DMS153 (cell line): ENCODE results near the gene BIVM.

Experiments
- DNase-seq: peaks from one replicate; lab custom pipeline; 2025; lab: John Stamatoyannopoulos, UW

The BIVM gene

DNA sequence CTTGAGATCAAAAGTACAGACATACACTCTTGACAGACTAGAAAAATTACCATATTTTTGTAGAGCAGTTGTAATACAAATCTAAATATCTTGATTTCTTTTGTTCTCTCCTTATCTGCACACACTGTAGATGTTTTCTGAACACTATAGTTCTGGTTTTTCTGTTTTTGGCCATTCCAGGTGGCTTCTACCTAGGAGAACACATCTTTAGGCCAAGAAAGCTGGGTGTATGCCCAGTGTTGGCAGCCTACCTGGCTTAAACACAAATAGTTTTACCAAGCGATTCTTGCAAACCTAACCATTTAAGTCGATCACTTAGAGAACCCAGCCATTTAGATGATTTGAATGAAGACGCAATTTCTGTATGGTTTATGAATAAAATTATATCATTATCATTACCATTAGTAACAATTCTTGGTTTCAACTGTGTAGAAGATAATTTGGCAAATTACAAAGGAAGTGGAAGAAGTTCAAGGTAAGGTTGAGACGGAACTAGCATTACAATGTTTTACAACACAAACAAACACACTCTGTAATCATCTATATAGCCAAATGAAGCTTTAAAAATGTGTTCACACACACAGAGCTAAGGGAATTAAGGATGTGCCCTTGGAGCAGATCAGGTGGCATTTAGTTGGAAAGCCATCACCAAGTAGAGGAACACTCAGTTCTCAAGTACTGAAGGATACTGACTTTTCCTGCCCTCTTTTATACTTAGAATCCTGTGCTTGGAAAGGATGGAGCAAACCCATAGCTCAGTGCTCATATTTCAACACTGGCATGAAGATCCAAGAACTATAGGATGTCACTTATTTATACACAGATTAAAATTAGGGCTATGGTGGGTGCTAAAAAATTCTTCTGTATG, 83.1 kb downstream of the BIVM start:
- DNase-seq = no peak
